CD4-positive, alpha-beta T cell (primary cell): ENCODE measurements around the gene WDR35. TPM values are rescaled to one million over a fixed set of nuclear protein-coding genes. Genes with fewer than 3 reads are reported as not detected.

Experiments
- ATAC-seq: fragments of 200-7000 bp; cut with Tn5 transposase; one replicate; pipeline ENCODE4 v1.10.0; 2022; ENCODE audit warnings: mild to moderate bottlenecking; ENCODE audit not compliant: poor library complexity
- CTCF ChIA-PET: fragments of 350-600 bp; sonication (Branson Sonifier 250); formaldehyde crosslinking; loops from one replicate; lab custom pipeline; 2021; ENCODE audit warnings: antibody characterized with exemption, inconsistent platforms; lab: Charles Lee
- POLR2A ChIA-PET: fragments of 350-600 bp; sonication (Branson Sonifier 250); formaldehyde crosslinking; loops from one replicate; lab custom pipeline; 2021; ENCODE audit warnings: antibody characterized with exemption, inconsistent platforms; lab: Charles Lee
- DNase-seq, 14 experiments: peaks; one replicate each; pipeline ENCODE4 v3.0.0-alpha.2; 2013 to 2020; ENCODE audit warnings: mixed read lengths in 2 of 14
- H3K27ac ChIP-seq, 2 donors: one replicate each; pipeline versions ENCODE4 v1.5.1 to v1.7.0; 2013; ENCODE audit warnings: low read length in 2 of 2, low read depth in 1 of 2, mild to moderate bottlenecking in 1 of 2
- H3K27me3 ChIP-seq, 2 experiments: 1 replicate in 1 of 2; 2 replicates in 1 of 2; pipeline versions ENCODE4 v1.6.1 to v1.7.0; 2013; ENCODE audit warnings: low read length in 2 of 2, control low read depth in 1 of 2, mild to moderate bottlenecking in 1 of 2, moderate library complexity in 1 of 2; ENCODE audit not compliant: insufficient read depth in 2 of 2, control insufficient read depth in 1 of 2
- H3K36me3 ChIP-seq: one replicate; pipeline ENCODE4 v1.6.1; 2013; ENCODE audit warnings: low read length, control low read depth; ENCODE audit not compliant: insufficient read depth
- H3K4me1 ChIP-seq: one replicate; pipeline ENCODE4 v1.6.1; 2013; ENCODE audit warnings: low read length, control low read depth; ENCODE audit not compliant: insufficient read depth
- H3K4me3 ChIP-seq: one replicate; pipeline ENCODE4 v1.5.1; 2013; ENCODE audit warnings: mild to moderate bottlenecking, low read length, moderate library complexity
- H3K9me3 ChIP-seq, 2 experiments: 1 replicate in 1 of 2; 2 replicates in 1 of 2; pipeline versions ENCODE4 v1.6.1 to v1.7.0; 2013; ENCODE audit warnings: low read length in 2 of 2, mild to moderate bottlenecking in 2 of 2, control low read depth in 1 of 2, moderate library complexity in 1 of 2; ENCODE audit not compliant: control insufficient read depth in 1 of 2, insufficient read depth in 1 of 2
- H3K27ac Mint-ChIP-seq: one replicate; pipeline ENCODE4 v1.8.0; 2020; ENCODE audit warnings: mixed read lengths
- H3K27me3 Mint-ChIP-seq: one replicate; pipeline ENCODE4 v1.8.0; 2021; ENCODE audit warnings: mixed read lengths
- H3K36me3 Mint-ChIP-seq: one replicate; pipeline ENCODE4 v1.8.0; 2021; ENCODE audit warnings: low read depth, mixed read lengths
- H3K4me1 Mint-ChIP-seq: one replicate; pipeline ENCODE4 v1.8.0; 2021; ENCODE audit warnings: low read depth, mixed read lengths
- H3K4me3 Mint-ChIP-seq: one replicate; pipeline ENCODE4 v1.8.0; 2020; ENCODE audit warnings: mild to moderate bottlenecking, mixed read lengths
- H3K9me3 Mint-ChIP-seq: one replicate; pipeline ENCODE4 v1.8.0; 2020; ENCODE audit warnings: mixed read lengths
- intact Hi-C, 2 experiments: fragments of 100-400 bp; cut with DNase I in 1 of 2; cut with micrococcal nuclease in 1 of 2; formaldehyde crosslinking; loops; one replicate each; pipeline versions ENCODE4 v1.15.1 to v1.9.0; 2023 to 2025; cut with DNase I, micrococcal nuclease
- total RNA-seq, 174 experiments: library from RNA in 2 of 174; stranded (reverse) in 2 of 174; gene quantifications; one replicate each; pipeline ENCODE4 v1.2.3 and lab custom pipeline; 2021 to 2026
- TF ChIP-seq, protein P1 (sequence below): fragments of 200-600 bp; IDR thresholded peaks from one replicate; pipeline ENCODE4 v1.8.0; 2022; ENCODE audit warnings: antibody characterized with exemption, mild to moderate bottlenecking

WDR35 gene
- total RNA-seq, 2 experiments from 2014 or later = 2.8 to 3.2 TPM

DNA sequence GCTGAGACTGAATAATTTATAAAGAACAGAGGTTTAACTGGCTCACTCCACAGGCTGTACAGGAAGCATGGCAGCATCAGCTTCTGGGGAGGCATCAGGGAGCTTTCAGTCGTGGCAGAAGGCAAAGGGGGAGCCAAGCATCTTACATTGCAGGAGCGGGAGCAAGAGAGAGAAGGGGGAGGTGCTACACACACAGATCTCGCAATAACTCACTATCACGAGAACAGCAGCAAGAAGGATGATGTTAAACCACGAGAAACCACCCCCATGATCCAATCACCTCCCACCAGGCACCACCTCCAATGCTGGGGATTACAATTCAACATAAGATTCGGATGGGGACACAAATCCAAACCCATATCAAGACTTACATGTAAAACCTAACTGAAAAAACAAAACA, 40.3 kb upstream of the WDR35 start:
- no peak for DNase-seq
- Mint-ChIP-seq H3K27ac (no peak overlapping the region), H3K27me3 (no peaks in the 10 kb centered on the region), H3K4me3 (no peak overlapping the region), H3K9me3 (peaks cover 2% of the 10 kb centered on the region), H3K4me1 (no peaks in the 10 kb centered on the region), H3K36me3 (peaks cover 81% of the 10 kb centered on the region)
- H3K27ac ChIP-seq = no peak overlapping the region
- intact Hi-C loops = no loop called here
- TF ChIP-seq, protein P1, sequence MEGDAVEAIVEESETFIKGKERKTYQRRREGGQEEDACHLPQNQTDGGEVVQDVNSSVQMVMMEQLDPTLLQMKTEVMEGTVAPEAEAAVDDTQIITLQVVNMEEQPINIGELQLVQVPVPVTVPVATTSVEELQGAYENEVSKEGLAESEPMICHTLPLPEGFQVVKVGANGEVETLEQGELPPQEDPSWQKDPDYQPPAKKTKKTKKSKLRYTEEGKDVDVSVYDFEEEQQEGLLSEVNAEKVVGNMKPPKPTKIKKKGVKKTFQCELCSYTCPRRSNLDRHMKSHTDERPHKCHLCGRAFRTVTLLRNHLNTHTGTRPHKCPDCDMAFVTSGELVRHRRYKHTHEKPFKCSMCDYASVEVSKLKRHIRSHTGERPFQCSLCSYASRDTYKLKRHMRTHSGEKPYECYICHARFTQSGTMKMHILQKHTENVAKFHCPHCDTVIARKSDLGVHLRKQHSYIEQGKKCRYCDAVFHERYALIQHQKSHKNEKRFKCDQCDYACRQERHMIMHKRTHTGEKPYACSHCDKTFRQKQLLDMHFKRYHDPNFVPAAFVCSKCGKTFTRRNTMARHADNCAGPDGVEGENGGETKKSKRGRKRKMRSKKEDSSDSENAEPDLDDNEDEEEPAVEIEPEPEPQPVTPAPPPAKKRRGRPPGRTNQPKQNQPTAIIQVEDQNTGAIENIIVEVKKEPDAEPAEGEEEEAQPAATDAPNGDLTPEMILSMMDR = no peak
- ChIA-PET POLR2A (no interaction called here), CTCF (interaction anchor here (1.0 to 1.2 kb wide), 2 partner anchors 14 to 27 kb away, joined by 3 read pairs; no protein-coding TSS in a partner anchor)
- H3K4me1 ChIP-seq = no peaks in the 10 kb centered on the region
- ATAC-seq = no peak
- H3K36me3 ChIP-seq = peaks cover 58% of the 10 kb centered on the region
- no peak overlapping the region for H3K4me3 ChIP-seq
- H3K9me3 ChIP-seq = no peaks in the 10 kb centered on the region
- no peaks in the 10 kb centered on the region for H3K27me3 ChIP-seq

DNA sequence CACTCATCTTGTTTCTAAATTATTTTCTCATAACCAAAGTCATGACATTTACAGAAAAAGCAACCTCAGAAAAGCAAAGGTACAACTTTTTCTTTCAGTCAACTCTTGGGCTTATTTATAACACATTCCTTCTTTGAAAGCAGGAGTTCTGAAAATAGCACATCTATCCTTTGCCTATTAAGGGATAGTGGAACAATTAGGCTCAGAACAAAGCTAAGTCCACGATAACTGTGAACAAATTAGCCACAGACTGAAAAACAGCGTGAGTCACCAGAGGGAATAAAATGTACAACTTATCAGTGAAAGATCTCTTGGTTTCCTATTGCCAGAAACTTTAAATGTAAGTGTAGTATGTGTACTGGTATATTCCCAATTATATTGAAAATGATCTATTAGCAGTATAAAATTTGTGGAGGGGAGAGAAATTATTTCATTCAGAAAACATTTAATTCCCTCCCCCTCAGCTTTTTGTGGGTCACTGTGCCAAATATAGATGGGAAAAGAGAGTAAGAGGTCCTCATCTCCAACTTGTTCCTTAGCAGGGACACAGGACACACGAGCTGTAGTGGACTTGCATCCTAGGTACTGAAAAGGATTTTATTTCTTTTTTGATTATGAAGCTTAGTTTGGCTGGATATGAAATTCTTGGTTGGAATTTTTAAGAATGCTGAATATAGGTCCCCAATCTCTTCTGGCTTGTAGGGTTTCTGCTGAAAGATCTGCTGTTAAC, 38.0 kb upstream of the WDR35 start:
- CTCF ChIA-PET = no interaction called here
- TF ChIP-seq, protein P1 = no peak
- Mint-ChIP-seq H3K36me3 (peaks cover 58% of the 10 kb centered on the region), H3K4me3 (no peak overlapping the region), H3K4me1 (no peaks in the 10 kb centered on the region), H3K27ac (no peak overlapping the region), H3K27me3 (no peaks in the 10 kb centered on the region), H3K9me3 (peaks cover 2% of the 10 kb centered on the region)
- ATAC-seq (no peak), DNase-seq (no peak)
- no peaks in the 10 kb centered on the region for H3K27me3 ChIP-seq
- intact Hi-C loops = no loop called here
- no peaks in the 10 kb centered on the region for H3K4me1 ChIP-seq
- no peak overlapping the region for H3K4me3 ChIP-seq
- no peak overlapping the region for H3K27ac ChIP-seq
- H3K9me3 ChIP-seq = no peaks in the 10 kb centered on the region
- peaks cover 36% of the 10 kb centered on the region for H3K36me3 ChIP-seq
- POLR2A ChIA-PET = no interaction called here

DNA sequence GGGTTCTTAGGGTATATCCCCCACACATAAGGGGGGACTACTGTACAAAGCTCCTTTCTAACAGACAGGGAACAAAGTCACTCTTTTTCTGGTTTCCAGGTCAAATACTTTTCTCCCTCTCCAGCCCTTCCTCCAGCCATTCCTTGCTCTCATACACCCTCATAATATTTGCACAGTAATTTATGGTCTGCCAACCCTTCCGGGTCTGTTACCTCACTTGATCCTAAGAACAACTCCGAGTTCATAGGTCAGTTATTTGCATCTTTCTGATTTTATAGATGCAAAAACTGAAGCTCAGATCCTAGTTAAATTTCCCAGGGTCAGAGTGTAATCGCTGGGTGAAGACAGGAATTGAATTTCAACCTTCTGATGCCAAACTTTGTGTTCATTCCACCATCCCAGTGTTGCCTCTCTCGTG, 37.4 kb upstream of the WDR35 start:
- no peaks in the 10 kb centered on the region for H3K4me1 Mint-ChIP-seq
- DNase-seq (no peak), ATAC-seq (no peak)
- H3K36me3 ChIP-seq = peaks cover 32% of the 10 kb centered on the region
- no peaks in the 10 kb centered on the region for H3K4me1 ChIP-seq
- H3K4me3 ChIP-seq = no peak overlapping the region
- ChIA-PET CTCF (no interaction called here), POLR2A (no interaction called here)
- H3K9me3 ChIP-seq = no peaks in the 10 kb centered on the region
- TF ChIP-seq, protein P1 = no peak
- no peak overlapping the region for H3K4me3 Mint-ChIP-seq
- no peaks in the 10 kb centered on the region for H3K27me3 Mint-ChIP-seq
- peaks cover 52% of the 10 kb centered on the region for H3K36me3 Mint-ChIP-seq
- intact Hi-C loops = no loop called here
- H3K27me3 ChIP-seq = no peaks in the 10 kb centered on the region
- H3K9me3 Mint-ChIP-seq = peaks cover 2% of the 10 kb centered on the region
- no peak overlapping the region for H3K27ac ChIP-seq
- H3K27ac Mint-ChIP-seq = no peak overlapping the region
